ENCODE results near the gene RASGRF1. TPM values are rescaled to one million over a fixed set of nuclear protein-coding genes. Genes with fewer than 3 reads are reported as not detected.
A peak's percentile ranks its signal among the peaks of the same experiment; 100 is the strongest.

RASGRF1 gene
- total RNA-seq, 2 experiments from 2014 or later = 3.0 to 4.5 TPM

- DNase-seq (ENCODE audit: low spot score) = no peak
- intact Hi-C loops (cut with micrococcal nuclease; ENCODE audit: unreplicated experiment) = no loop called here
- Histone ChIP-seq H3K4me2 (ENCODE audit: low read length) (no peak overlapping the region), H3K9me2 (ENCODE audit: insufficient read depth, low read length) (no peaks in the 10 kb centered on the region), H3K36me3 (ENCODE audit: insufficient read depth, low read length) (peaks cover 23% of the 10 kb centered on the region; the same call in 1 of the 2 replicates), H2AFZ (ENCODE audit: low read length) (no peak overlapping the region), H4K20me1 (ENCODE audit: insufficient read depth, low read length) (no peaks in the 10 kb centered on the region), H3K27ac (ENCODE audit: low read depth, low read length, poor library complexity, severe bottlenecking) (no peak overlapping the region), H3K9me3 (ENCODE audit: low read length) (no peaks in the 10 kb centered on the region), H3K4me3 (ENCODE audit: low read depth, low read length, poor library complexity, severe bottlenecking) (no peak overlapping the region), H3K4me1 (ENCODE audit: insufficient read depth, low read length, poor library complexity, severe bottlenecking) (no peaks in the 10 kb centered on the region), H3K79me2 (ENCODE audit: insufficient read depth, low read depth, low read length) (no peaks in the 10 kb centered on the region)
- no TSS peak for BruUV-seq (replicated peaks)
- ChIA-PET CTCF (ENCODE audit: unreplicated experiment) (no interaction called here), POLR2A (interaction anchor here (0.6 kb wide), 1 partner anchor 1140 kb away, joined by 3 read pairs; no protein-coding TSS in a partner anchor)
- TF ChIP-seq EZH2phosphoT487 (IDR thresholded peaks at IDR 0.05; ENCODE audit: borderline replicate concordance, low read depth, low read length) (no peak), CTCF (conservative IDR thresholded peaks at IDR 0.05; ENCODE audit: low read length) (0 out of 2 replicates have a peak, but pooled peaks have one; percentile 11)
Observed at GRCh38 chr15:78925956-78926743, 164.4 kb downstream of the RASGRF1 start.

- no peaks in the 10 kb centered on the region for H3K9me2 ChIP-seq (ENCODE audit: insufficient read depth, low read length)
- H3K36me3 ChIP-seq (ENCODE audit: insufficient read depth, low read length) = peaks cover 27% of the 10 kb centered on the region; the same call in 1 of the 2 replicates
- CTCF ChIA-PET (ENCODE audit: unreplicated experiment) = no interaction called here
- TF ChIP-seq CTCF (conservative IDR thresholded peaks at IDR 0.05; ENCODE audit: low read length) (no peak), EZH2phosphoT487 (IDR thresholded peaks at IDR 0.05; ENCODE audit: borderline replicate concordance, low read depth, low read length) (no peak)
- no peaks in the 10 kb centered on the region for H3K9me3 ChIP-seq (ENCODE audit: low read length)
- no peak overlapping the region for H3K27ac ChIP-seq (ENCODE audit: low read depth, low read length, poor library complexity, severe bottlenecking)
- no TSS peak for BruUV-seq (replicated peaks)
- no peaks in the 10 kb centered on the region for H3K79me2 ChIP-seq (ENCODE audit: insufficient read depth, low read depth, low read length)
- no peak overlapping the region for H3K4me2 ChIP-seq (ENCODE audit: low read length)
- POLR2A ChIA-PET = interaction anchor here (0.7 to 0.9 kb wide), 2 partner anchors 19 to 21 kb away, joined by 4 to 7 read pairs; no protein-coding TSS in a partner anchor
- no peaks in the 10 kb centered on the region for H4K20me1 ChIP-seq (ENCODE audit: insufficient read depth, low read length)
- no peak for DNase-seq (ENCODE audit: low spot score)
- no peak overlapping the region for H2AFZ ChIP-seq (ENCODE audit: low read length)
- no peaks in the 10 kb centered on the region for H3K4me1 ChIP-seq (ENCODE audit: insufficient read depth, low read length, poor library complexity, severe bottlenecking)
- intact Hi-C loops (cut with micrococcal nuclease; ENCODE audit: unreplicated experiment) = no loop called here
- H3K4me3 ChIP-seq (ENCODE audit: low read depth, low read length, poor library complexity, severe bottlenecking) = no peak overlapping the region
Observed at GRCh38 chr15:78925076-78925624, 165.4 kb downstream of the RASGRF1 start.

All from OCI-LY7 (cell line).